Duodenal mucosa (tissue), 2 donors: ENCODE measurements around the gene GALNT8.

Experiments used
- H3K27ac ChIP-seq: one replicate; pipeline ENCODE4 v1.7.0; 2013; ENCODE audit warnings: low read depth, low read length
- H3K27me3 ChIP-seq, 2 donors: one replicate each; pipeline ENCODE4 v1.7.0; 2013; ENCODE audit warnings: low read length in 2 of 2, control low read depth in 1 of 2; ENCODE audit not compliant: insufficient read depth in 2 of 2, control insufficient read depth in 1 of 2
- H3K36me3 ChIP-seq, 2 donors: one replicate each; pipeline ENCODE4 v1.7.0; 2013; ENCODE audit warnings: low read length in 2 of 2, control low read depth in 1 of 2; ENCODE audit not compliant: insufficient read depth in 2 of 2, control insufficient read depth in 1 of 2
- H3K4me1 ChIP-seq, 2 donors: one replicate each; pipeline ENCODE4 v1.7.0; 2013; ENCODE audit warnings: low read length in 2 of 2, control low read depth in 1 of 2; ENCODE audit not compliant: insufficient read depth in 2 of 2, control insufficient read depth in 1 of 2
- H3K4me3 ChIP-seq, 2 donors: one replicate each; pipeline ENCODE4 v1.7.0; 2013; ENCODE audit warnings: low read length in 2 of 2, low read depth in 1 of 2
- H3K9ac ChIP-seq, 2 donors: one replicate each; pipeline ENCODE4 v1.7.0; 2013; ENCODE audit warnings: low read length in 2 of 2, low read depth in 1 of 2
- H3K9me3 ChIP-seq, 2 donors: one replicate each; pipeline ENCODE4 v1.7.0; 2013; ENCODE audit warnings: low read length in 2 of 2, control low read depth in 1 of 2; ENCODE audit not compliant: control insufficient read depth in 1 of 2

Gene GALNT8

GRCh38 chr12:4791497-4791896 is 71.3 kb downstream of the GALNT8 start:
- Histone ChIP-seq H3K27ac (no peak overlapping the region), H3K4me1 (no peaks in the 10 kb centered on the region), H3K36me3 (no peaks in the 10 kb centered on the region), H3K9me3 (no peaks in the 10 kb centered on the region), H3K27me3 (no peaks in the 10 kb centered on the region), H3K4me3 (no peak overlapping the region), H3K9ac (no peak overlapping the region)

DNA sequence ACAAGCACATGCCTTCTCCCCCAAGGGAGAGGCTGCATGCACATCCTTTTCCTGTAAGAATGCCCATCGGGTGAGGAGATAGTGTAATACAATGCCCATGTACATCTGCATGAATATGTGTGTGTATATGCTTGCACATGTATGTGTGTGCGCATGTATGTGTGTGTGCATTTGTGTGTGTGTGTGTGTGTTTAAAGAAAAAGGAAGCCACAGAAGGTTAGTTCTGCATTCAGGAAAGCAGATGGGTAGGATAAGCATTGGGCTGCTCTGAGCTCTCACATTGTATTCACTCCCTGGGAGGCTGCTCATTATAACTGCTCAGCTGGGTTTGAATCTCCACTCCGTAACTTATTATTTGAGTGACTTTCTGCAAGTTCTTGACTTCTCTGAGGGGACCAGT is 74.3 kb downstream of the GALNT8 start:
- peaks cover 0 to 3% of the 10 kb centered on the region in 2 donors for H3K27me3 ChIP-seq
- no peaks in the 10 kb centered on the region for H3K36me3 ChIP-seq
- no peak overlapping the region for H3K9ac ChIP-seq
- H3K4me1 ChIP-seq: no peaks in the 10 kb centered on the region
- H3K9me3 ChIP-seq: no peaks in the 10 kb centered on the region
- no peak overlapping the region for H3K27ac ChIP-seq
- H3K4me3 ChIP-seq: no peak overlapping the region

GRCh38 chr12:4796216-4796615 is 76.0 kb downstream of the GALNT8 start:
- Histone ChIP-seq H3K27me3 (peaks cover 0 to 3% of the 10 kb centered on the region in 2 donors), H3K9me3 (no peaks in the 10 kb centered on the region), H3K4me1 (no peaks in the 10 kb centered on the region), H3K9ac (no peak overlapping the region), H3K27ac (no peak overlapping the region), H3K36me3 (no peaks in the 10 kb centered on the region), H3K4me3 (no peak overlapping the region)

GRCh38 chr12:4796694-4797482 is 76.7 kb downstream of the GALNT8 start:
- H3K36me3 ChIP-seq: no peaks in the 10 kb centered on the region
- no peak overlapping the region for H3K9ac ChIP-seq
- H3K27ac ChIP-seq: no peak overlapping the region
- no peaks in the 10 kb centered on the region for H3K9me3 ChIP-seq
- peaks cover 0 to 3% of the 10 kb centered on the region in 2 donors for H3K27me3 ChIP-seq
- H3K4me3 ChIP-seq: no peak overlapping the region
- no peaks in the 10 kb centered on the region for H3K4me1 ChIP-seq

DNA sequence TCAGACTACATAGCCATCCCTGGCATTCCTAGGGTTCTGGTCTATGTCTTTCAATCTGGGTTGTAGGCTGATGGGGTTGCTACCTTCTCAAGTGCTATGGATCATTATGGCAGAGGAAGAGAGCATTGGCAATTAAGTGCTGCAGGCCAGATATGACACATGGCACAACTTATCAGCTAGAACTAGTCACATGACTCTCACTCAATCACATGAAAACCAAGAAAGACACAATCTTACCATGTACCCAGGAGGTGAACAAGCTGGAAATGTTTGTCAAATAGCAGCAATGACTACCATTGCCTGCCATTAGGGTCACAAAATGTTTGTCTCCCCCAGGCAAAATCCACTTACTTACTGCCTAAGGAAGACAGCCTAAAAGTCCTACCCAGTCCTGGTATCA is 80.4 kb downstream of the GALNT8 start:
- H3K9me3 ChIP-seq: no peaks in the 10 kb centered on the region
- no peak overlapping the region for H3K9ac ChIP-seq
- H3K4me3 ChIP-seq: no peak overlapping the region
- H3K27me3 ChIP-seq: peaks cover 0 to 3% of the 10 kb centered on the region in 2 donors
- H3K27ac ChIP-seq: no peak overlapping the region
- H3K4me1 ChIP-seq: no peaks in the 10 kb centered on the region
- H3K36me3 ChIP-seq: no peaks in the 10 kb centered on the region

- peaks cover 0 to 8% of the 10 kb centered on the region in 2 donors for H3K27me3 ChIP-seq
- no peak overlapping the region for H3K9ac ChIP-seq
- no peaks in the 10 kb centered on the region for H3K36me3 ChIP-seq
- no peaks in the 10 kb centered on the region for H3K9me3 ChIP-seq
- no peak overlapping the region for H3K27ac ChIP-seq
- no peak overlapping the region for H3K4me3 ChIP-seq
- no peaks in the 10 kb centered on the region for H3K4me1 ChIP-seq
Measured at GRCh38 chr12:4802841-4803240, 82.6 kb downstream of the GALNT8 start.

GRCh38 chr12:4806439-4807115 is 86.4 kb downstream of the GALNT8 start:
- peaks cover 9 to 19% of the 10 kb centered on the region in 2 donors for H3K27me3 ChIP-seq
- no peak overlapping the region for H3K9ac ChIP-seq
- no peaks in the 10 kb centered on the region for H3K4me1 ChIP-seq
- H3K36me3 ChIP-seq: no peaks in the 10 kb centered on the region
- no peaks in the 10 kb centered on the region for H3K9me3 ChIP-seq
- no peak overlapping the region for H3K4me3 ChIP-seq
- H3K27ac ChIP-seq: no peak overlapping the region

DNA sequence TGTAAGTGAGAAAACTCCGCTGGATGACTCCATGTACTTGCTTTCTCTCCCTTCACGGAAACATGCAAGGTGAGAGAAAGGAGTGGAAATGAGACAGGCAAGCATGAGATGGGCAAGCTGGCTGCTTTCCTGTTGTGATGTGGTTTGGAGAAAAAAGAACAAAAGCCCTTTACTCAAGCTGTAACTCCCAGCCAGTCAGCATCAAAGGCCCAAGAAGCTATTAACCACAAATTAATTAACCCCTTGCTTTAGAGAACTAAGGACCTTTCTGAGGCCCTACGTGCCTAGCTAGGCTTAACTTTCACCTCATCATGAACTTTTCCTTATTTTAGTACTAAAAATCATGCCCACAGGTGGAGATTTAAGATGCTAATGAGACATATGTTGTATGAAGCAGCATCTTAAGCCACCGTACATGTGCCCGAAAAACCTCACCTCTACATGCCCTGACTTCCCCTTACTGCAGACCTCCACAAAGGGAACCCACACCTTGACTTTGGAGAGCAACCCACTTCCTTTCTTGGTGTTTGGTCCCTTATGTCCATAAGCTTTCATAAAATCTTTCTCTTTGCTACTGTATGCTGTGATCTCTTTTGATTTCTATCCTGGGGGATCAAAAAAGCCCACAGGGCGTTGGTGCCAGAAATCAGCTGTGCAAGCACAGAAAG is 87.0 kb downstream of the GALNT8 start:
- H3K4me1 ChIP-seq: no peaks in the 10 kb centered on the region
- no peaks in the 10 kb centered on the region for H3K9me3 ChIP-seq
- peaks cover 11 to 23% of the 10 kb centered on the region in 2 donors for H3K27me3 ChIP-seq
- H3K36me3 ChIP-seq: no peaks in the 10 kb centered on the region
- no peak overlapping the region for H3K9ac ChIP-seq
- no peak overlapping the region for H3K4me3 ChIP-seq
- H3K27ac ChIP-seq: no peak overlapping the region

GRCh38 chr12:4807813-4808212 is 87.6 kb downstream of the GALNT8 start:
- no peak overlapping the region for H3K4me3 ChIP-seq
- H3K4me1 ChIP-seq: no peaks in the 10 kb centered on the region
- no peak overlapping the region for H3K27ac ChIP-seq
- H3K9ac ChIP-seq: no peak overlapping the region
- H3K27me3 ChIP-seq: peaks cover 11 to 26% of the 10 kb centered on the region in 2 donors
- H3K36me3 ChIP-seq: no peaks in the 10 kb centered on the region
- H3K9me3 ChIP-seq: no peaks in the 10 kb centered on the region

DNA sequence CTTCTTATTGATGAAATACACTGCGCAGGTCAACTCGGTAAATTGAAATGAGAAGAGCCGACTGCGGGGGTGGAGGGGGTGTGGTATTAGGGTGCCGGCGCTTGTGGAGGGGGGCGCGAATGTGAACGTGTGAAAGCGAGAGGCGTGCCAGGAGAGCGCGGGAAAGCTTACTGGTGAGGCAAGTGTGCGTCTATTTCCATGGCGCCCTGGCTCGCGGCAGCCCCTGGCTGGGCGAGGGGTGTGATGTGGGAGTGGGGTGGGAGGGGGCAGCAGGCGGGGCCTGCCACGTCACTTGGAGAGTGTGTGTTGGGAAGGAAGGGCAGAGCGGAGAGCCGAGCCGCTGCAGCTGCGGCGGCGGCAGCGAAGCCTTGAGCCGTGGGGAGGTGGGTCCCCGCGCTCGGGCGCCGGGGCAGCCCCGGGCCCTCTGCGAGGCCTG is 88.8 kb downstream of the GALNT8 start:
- Histone ChIP-seq H3K4me3 (no peak overlapping the region), H3K36me3 (no peaks in the 10 kb centered on the region), H3K27me3 (peaks cover 11 to 26% of the 10 kb centered on the region in 2 donors), H3K4me1 (no peaks in the 10 kb centered on the region), H3K9ac (no peak overlapping the region), H3K27ac (no peak overlapping the region), H3K9me3 (no peaks in the 10 kb centered on the region)
